Activated naive CD4-positive, alpha-beta T cell treated with anti-CD3 and anti-CD28 coated beads, Interleukin-2, amount 50 U/mL, for 16 hours (primary cell): ENCODE results near the gene KDM4C.
"Not testable (repeated sequence)": the region's sequence is repeated elsewhere in the genome, so short reads cannot be mapped to it uniquely, and the experiment has no call there.

Experiments
- DNase-seq: peaks from one replicate; pipeline ENCODE4 v3.0.0-alpha.2; 2020

Gene KDM4C

DNA sequence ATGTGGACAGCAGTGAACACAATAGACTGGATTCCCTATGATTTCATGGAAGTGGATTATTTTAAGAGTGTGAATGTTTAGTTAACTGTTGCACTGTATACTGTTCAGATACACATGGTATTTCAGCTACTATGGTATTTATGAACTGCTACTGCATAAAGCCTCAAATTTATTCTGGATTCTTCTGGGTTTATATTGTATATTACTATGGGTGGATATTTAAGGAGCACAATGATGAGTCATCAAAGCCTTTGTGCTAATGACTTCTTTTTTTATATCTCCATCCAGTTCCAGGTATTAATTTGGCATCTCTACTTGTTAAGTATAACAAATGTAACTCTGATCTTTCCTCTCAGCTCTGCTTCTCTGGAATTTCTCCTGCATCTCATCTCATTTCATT is 6.8 kb downstream of the KDM4C start:
- no peak for DNase-seq

GRCh38 chr9:6764950-6765349 is 7.2 kb downstream of the KDM4C start:
- no peak for DNase-seq

- no peak for DNase-seq
These were observed 7.6 kb downstream of the KDM4C start for GRCh38 chr9:6765396-6765795.

- no peak for DNase-seq
These were observed 8.8 kb downstream of the KDM4C start for GRCh38 chr9:6766606-6767005.

DNA sequence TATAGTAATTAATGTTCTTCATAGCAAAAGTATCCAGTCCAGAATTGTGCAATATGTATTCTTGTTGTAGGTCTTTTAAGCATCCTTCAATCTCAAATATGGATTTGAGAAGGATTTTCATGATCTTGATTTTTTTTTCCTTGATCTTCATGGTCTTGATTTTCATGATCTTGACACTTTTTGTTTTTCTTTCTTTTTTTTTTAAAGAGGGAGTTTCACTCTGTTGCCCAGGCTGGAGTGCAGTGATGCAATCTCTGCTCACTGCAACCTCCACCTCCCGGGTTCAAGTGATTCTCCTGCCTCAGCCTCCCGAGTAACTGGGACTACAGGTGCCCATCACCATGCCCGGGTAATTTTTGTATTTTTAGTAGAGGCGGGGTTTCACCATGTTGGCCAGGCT is 10.8 kb downstream of the KDM4C start:
- DNase-seq: not testable (repeated sequence)

GRCh38 chr9:6771722-6772121 is 13.9 kb downstream of the KDM4C start:
- no peak for DNase-seq

DNA sequence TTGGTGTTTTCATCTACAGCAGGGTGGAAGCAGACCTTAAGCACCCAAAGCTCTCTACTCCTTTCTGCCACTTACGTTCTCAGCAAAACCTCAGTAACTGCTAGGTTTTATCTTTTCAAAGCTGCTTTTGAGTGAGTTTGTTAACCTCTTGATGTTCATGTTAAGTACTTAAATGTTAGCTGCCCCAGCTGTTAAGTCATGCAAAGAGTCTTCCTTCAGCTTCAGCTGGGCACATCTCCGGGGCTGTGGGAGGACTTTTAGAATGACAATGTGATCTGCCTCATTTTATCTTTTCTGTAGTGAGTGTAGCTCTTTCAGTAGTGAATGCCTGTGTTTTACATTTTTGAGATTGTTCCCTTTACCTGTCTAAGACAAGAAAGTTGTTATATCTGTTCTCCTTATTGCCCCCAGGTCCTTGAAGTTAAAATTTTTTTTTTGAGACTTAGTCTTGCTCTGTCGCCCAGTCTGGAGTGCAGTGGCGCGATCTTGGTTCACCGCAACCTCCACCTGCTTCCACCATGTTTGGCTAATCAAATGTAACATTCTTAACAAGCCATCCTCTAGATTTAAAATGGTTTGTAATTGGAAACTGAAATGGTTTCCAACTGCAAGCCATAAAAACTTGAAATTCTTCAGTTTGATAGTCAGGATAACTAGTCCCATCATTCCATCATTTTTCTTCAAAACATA is 19.6 kb downstream of the KDM4C start:
- DNase-seq: no peak

DNA sequence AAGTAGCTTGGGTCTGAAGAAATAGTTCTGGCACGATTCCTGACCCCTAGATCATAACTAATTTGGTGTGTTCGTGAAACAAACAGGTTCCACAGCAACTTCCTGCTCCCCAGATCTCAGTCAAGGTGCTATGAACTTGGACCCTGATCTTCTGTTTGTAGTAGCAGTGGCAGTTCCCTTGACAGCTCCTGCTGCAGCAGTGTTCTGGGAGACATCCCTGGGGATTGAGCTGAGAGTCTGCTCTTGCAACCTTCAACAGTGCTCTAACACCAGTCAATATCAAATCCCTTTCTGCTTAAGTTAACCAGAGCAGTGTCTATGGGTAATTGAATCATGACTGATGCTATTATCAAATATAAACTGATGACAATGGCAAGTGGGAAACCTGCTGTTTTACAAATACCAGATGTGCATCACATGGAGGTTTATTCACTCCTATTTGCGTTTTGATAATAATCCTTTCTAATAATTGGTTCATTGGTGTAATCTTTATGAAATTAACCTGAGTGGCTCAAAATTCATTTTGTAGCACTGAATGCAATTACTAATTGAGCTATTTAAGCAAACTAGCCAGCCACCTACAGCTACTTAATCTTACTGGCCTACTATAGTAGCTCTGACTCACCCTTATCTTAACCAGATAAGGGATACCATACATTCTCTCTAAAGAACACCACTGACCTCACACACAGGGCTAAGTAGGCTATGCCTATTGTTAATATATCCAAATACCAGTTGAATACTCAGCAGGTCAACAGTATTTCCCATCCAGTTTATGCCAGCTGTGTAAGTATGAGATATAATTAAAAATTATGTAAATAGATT is 21.9 kb downstream of the KDM4C start:
- DNase-seq: no peak

- no peak for DNase-seq
These were observed 22.9 kb downstream of the KDM4C start for GRCh38 chr9:6780690-6781089.

DNA sequence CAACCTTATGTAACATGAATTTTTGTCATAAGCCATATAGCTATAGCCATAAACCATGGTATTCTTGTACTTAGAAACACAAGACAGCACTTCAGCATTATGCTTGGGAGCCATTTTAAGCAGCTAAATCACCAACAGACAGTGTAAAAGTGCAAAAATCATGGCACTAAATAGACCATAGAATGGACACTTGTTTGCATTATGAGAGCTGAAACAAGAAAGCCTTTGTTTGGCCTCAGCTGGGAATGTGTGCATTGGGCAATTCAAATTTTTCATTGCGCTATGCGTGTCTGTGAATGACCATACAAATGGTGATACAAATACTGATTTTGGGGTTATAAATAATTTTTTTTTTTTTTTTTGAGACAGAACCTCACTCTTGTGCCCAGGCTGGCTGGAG is 23.7 kb downstream of the KDM4C start:
- no peak for DNase-seq

DNA sequence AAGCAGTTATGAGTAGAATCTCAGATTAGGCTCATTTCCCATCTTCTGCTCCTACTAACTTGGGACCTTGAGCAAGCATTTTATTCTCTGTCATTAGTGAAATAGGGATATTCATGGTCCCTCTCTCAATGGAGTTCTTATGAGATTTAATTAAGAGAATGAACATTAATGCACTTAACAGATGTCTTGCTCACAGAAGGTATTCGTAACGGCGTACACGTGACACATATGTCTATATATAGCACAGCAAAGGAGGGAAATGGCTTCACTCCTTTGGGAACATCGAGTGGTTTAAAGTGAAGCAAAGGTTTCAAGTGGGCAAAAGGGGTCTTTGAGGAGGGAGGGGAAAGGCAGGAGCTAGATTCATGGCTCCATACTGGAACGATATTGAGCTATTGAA is 24.6 kb downstream of the KDM4C start:
- DNase-seq: no peak

- DNase-seq: no peak
These were observed 25.2 kb downstream of the KDM4C start for GRCh38 chr9:6782981-6783380.

- no peak for DNase-seq
These were observed 26.0 kb downstream of the KDM4C start for GRCh38 chr9:6783753-6784152.

GRCh38 chr9:6785682-6786081 is 27.9 kb downstream of the KDM4C start:
- DNase-seq: no peak

GRCh38 chr9:6787793-6788161 is 30.0 kb downstream of the KDM4C start:
- no peak for DNase-seq

- no peak for DNase-seq
These were observed 30.6 kb downstream of the KDM4C start for GRCh38 chr9:6788162-6789016.

- DNase-seq: not testable (repeated sequence)
These were observed 31.2 kb downstream of the KDM4C start for GRCh38 chr9:6789017-6789338.

DNA sequence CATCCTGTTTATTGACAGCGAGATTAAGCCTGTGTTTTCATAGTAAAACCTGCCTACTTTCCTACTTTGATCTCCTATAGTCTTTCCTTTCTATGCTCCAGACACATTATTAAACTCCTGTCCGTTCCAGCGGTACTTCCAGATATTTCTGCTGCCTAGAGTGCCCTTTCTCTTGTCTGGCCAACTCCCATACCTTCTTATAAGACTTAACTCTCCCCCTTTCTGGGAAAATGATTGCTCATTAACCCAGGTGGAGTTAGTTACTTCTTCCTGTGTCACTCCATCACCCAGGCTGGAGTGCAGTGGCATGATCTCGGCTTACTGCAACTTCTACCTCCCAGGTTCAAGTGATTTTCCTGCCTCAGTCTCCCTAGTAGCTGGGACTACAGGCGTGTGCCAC is 33.1 kb downstream of the KDM4C start:
- DNase-seq: no peak

- no peak for DNase-seq
These were observed 35.4 kb downstream of the KDM4C start for GRCh38 chr9:6793203-6793602.

GRCh38 chr9:6794936-6795335 is 37.2 kb downstream of the KDM4C start:
- no peak for DNase-seq

- DNase-seq: no peak
These were observed 45.2 kb downstream of the KDM4C start for GRCh38 chr9:6802926-6803325.

DNA sequence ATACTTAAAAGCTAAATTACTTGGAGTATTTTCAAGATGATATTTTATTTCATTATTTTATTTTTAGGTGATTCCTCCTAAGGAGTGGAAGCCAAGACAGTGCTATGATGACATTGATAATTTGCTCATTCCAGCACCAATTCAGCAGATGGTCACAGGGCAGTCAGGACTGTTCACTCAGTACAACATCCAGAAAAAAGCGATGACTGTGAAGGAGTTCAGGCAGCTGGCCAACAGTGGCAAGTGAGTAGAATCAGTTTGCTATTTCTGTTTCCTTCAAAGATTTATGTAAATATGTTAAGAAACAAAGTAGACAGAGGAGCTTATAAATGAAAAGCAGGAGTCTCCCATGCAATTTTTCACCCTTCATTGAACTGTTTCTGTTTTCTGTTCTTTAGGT is 47.8 kb downstream of the KDM4C start:
- no peak for DNase-seq

- not testable (repeated sequence) for DNase-seq
These were observed 48.5 kb downstream of the KDM4C start for GRCh38 chr9:6806318-6806717.

DNA sequence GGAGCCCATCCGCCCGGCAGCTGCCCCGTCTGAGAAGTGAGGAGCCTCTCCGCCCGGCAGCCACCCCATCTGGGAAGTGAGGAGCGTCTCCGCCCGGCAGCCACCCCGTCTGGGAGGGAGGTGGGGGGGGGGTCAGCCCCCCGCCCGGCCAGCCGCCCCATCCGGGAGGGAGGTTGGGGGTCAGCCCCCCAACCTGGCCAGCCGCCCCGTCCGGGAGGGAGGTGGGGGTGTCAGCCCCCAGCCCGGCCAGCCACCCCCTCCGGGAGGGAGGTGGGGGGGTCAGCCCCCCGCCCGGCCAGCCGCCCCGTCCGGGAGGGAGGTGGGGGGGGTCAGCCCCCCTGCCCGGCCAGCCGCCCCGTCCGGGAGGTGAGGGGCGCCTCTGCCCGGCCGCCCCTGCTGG is 49.9 kb downstream of the KDM4C start:
- DNase-seq: not testable (repeated sequence)
